HG03097 (cell line): Measurements from ENCODE around the gene MAPK8IP3.
"Not testable (repeated sequence)": the region's sequence is repeated elsewhere in the genome, so short reads cannot be mapped to it uniquely, and the experiment has no call there.

Experiments
- ATAC-seq: cut with Tn5 transposase; IDR thresholded peaks from one replicate; pipeline ENCODE4 v1.9.1; 2021; ENCODE audit not compliant: unreplicated experiment, low FRiP score

The MAPK8IP3 gene

DNA sequence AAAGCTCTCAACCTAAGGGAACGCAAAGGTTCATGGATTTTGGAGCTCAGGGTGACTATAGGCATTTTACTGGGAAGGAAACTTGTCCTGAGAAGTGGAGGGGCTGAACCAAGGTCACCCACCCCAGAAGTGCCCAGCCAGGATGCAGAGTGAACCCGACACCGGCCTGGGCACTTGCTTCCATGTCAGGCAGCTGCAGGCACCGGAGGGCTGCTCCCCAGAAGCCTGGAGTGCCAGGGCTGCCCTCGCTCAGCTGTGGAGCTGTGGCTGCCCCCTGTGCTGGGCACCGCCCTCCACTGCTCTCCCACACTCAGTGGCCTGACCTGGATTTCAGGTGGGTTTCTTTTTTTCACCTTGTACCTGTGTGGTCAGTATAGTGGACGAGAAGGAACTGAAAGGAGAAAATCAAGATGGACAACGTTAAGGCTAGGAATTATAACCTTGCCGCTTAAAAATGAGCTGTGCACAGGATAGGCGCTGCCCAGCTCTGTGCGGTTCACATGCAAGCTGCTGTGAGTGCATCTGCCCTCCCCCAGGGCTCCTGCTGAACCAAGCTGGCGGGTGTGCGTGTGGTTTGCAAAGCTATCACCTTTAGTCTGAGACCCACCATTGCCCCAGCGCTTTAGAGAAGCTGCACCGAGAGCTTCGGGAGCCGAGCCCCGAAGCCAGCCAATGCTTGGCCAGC is 2.2 kb downstream of the MAPK8IP3 start:
- ATAC-seq = no peak

DNA sequence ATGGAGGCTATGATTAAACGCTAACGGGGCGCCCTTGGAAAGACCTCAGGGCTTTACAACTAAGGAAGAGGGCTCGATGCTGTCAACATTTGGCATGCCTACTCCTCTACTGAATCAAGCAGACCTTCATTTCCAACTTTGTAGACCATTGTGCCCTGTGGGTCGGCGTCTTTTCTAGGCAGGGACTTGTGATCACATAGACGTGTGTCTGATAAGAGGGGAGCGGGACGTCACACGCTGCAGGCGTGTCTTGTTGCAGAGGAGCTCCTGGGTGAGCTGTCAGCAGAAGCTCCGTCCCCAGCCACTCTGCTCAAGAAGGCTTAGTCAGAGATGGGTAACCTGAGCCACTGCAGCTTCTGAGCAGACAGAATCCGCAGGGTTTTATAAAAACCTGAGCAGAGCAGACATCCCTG is 2.8 kb downstream of the MAPK8IP3 start:
- ATAC-seq = no peak

DNA sequence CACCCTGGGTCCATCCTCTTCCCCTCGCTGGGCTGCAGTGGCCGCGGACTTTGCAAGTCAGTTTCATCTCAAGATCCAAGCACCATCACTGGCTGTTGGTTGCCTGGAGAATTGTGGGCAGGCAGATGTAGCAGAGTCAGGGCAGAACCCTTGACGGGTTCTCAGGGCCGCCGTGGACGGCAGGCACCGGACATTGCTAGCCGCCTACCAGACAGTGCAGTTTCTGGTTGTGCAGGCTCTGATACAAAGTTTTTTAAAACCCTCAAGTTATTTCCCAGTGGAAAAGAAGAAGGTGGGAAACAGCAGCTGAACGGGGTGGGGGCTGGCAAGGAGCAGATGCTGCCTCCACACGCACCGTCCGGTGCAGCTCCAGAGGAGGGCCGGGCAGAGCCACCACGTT is 3.4 kb downstream of the MAPK8IP3 start:
- no peak for ATAC-seq

DNA sequence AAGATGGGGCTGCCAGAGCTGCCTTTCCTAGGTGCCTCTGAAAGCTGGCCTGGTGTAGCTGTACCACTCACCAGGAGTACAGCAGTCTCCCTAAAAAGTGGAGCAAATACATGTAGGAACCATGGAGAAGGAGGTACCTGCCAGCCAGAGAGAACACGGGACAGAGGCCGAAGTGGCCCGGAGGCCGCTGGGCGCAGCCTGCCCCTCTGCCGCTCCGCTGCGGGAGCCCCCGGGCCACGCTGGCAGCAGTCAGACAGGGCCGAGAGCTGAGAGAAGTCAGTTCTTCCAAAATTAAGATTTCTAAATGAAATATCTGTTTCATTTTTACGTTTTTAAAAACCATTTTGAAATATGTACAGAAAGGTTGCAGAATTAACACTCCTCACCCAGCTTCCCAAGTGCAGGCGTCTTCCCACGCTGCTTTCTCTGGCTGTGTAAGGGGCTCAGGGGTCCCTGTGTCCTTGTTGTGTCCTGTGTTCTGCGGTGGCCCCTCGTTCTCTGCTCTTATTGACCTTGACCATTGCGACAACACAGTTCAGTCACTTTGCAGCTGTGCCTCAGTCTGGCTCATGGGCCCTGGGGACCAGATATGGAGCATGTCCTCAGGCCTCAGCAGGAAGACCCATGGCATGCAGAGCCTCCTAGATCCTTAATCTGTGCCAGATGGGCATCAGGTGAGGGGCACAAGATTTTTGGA is 5.0 kb downstream of the MAPK8IP3 start:
- ATAC-seq = no peak

DNA sequence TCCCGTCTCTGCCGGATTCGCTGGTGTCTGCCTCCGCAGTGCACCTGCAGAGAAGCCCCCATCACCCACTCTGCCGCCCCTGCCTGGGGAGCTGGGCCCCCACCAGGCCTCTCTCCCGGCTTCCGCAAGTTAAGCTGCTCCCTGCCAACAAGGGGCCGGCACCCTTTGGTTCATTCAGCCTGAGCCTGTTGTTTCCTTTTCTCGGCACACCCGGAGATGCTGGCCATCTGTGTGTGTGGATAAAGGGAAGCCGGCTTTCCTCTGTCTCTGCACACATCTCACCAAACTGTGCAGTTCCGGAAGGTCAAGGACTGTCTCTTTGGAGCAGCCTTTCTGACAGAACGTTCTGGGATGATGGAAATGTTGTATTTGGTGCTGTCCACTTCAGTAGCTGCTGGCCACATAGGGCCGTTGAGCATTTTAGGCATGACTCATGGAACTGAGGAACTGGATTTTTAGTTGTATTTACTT is 6.8 kb downstream of the MAPK8IP3 start:
- ATAC-seq = no peak

DNA sequence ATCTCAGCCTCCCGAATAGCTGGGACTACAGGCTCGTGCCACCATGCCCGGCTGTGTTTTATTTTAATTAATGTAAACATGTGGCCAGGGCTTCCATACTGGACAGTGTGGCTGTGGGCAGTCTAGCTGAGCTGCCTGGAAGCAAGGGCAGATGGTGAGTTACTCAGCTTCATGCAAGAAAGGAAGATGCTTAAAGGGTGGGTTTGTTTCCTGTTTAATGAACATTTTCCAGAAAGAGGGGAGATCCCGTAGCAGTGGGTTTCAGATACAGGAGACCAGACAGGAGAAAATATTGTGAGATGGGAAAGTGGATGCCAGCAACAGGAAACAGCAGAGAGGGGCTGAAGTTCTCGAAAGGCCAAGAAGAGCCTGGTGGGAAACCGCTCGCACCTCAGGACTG is 7.3 kb downstream of the MAPK8IP3 start:
- ATAC-seq = no peak

DNA sequence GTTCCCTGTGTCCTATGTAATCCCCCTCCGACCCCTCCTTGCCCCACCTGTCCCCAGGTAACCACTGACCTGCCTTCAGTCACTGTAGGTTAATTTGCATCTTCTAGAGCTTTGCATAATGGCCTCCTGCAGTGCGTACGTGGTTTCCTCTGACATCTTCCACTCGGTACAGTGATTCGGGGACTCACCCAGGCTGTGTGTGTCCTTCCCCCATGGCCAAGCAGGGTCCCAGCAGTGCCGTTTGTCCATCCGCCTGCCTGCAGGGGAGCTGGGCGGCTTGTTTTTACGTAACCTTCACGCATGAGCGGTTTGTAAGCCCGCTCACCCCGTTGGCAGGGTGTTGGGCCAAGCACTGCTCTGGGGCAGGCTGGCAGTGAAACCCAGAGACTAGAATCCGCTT is 7.9 kb downstream of the MAPK8IP3 start:
- no peak for ATAC-seq

DNA sequence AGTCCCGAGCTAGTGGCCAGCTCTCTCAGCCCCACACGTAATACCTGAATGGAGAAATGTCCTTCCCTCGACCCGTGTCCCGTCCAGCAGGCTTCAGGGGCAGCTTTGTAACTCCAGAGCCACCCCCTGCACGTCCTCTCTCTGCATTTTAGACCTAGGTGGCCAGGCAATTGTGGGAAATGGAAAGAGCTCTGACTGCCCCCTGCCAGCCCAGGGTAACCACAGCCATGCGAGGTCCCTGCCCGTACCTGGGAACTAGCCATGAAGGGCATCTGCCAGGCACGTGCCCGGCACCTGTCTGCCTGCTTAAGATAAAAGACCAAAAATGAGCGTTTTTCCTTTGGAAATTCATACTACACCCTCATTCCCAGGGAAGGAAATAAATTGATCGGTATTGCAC is 9.2 kb downstream of the MAPK8IP3 start:
- no peak for ATAC-seq

DNA sequence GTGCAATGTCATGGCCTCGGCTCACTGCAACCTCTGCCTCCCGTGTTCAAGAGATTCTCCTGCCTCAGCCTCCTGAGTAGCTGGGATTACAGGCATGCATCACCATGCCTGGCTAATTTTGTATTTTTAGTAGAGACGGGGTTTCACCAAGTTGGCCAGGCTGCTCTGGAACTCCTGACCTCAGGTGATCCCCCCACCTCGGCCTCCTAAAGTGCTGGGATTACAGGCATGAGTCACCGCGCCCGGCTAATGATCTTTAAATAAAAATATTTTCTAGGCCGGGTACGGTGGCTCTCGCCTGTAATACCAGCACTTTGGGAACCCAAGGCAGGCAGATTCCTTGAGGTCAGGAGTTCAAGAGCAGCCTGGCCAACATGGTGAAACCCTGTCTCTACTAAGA is 12.2 kb downstream of the MAPK8IP3 start:
- ATAC-seq = not testable (repeated sequence)

DNA sequence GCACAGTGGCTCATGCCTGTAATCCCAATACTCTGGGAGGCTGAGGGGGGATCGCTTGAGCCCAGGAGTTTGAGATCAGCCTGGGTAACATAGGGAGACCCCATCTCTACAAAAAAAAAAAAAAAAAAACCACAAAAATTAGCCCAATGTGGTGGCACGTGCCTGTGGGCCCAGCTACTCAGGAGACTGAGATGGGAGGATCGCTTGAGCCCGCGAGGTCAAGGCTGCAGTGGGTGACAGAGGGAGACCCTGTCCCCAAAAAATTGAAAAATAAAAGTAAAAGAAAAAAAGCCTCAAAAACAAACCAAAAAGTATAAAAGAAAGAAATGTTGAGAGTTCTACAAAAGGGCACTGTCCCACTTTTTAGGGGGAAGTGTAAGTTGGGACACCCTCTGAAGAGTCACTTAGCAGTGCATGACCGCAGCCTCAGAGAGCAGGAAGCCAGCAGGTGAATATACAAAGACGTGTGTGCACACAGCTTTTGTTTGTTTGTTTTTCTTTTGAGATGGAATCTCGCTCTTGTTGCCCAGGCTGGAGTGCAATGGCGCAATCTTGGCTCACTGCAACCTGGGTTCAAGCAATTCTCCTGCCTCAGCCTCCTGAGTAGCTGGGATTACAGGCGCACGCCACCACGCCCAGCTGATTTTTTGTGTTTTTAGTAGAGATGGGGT is 13.7 kb downstream of the MAPK8IP3 start:
- ATAC-seq = not testable (repeated sequence)

DNA sequence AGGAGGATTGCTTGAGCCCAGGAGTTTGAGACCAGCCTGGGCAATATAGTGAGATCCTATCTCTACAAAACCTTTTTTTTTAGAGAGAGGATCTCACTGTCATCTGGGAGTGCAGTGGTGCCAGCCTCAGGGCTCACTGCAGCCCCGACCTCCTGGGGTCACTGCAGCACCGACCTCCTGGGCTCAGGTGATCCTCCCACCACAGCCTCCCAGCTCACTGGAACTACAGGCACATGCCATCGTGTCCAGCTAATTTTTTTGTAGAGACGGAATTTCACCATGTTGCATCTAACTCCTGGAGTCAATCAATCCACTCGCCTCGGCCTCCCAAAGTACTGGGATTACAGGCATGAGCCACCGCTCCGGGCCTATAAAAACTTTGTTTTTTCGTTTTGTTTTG is 15.4 kb downstream of the MAPK8IP3 start:
- ATAC-seq = no peak

DNA sequence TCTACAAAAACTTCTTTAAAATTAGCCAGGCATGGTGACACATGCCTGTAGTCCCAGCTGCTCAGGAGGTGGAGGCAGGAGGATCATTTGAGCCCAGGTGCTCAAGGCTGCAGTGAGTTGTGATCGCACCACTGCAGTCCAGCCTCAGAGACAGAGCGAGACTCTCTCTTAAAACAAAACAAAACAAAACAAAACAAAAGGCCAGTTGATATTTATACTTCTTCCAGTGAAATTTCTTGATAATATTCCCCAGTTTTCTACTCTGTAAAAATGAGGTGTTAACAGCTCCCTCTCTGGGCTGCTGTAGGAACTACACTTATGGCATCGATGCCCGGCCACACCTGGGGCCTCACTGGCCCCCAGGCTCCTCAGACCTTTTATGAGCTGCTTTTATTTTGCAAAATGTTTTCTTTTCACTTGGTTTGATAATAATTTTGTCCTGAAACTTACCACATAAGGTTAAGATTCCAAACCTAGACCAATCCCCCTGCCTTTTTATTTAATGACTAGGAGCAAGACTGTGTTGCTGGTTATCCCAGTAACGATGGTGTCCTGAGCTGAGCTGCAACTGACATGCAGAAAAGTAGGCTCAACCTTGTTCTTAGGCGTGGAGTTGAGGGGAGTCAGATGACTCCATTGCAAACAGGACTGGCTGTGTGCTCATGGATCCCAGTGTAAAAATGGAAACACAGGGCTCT is 17.6 kb downstream of the MAPK8IP3 start:
- ATAC-seq = no peak

DNA sequence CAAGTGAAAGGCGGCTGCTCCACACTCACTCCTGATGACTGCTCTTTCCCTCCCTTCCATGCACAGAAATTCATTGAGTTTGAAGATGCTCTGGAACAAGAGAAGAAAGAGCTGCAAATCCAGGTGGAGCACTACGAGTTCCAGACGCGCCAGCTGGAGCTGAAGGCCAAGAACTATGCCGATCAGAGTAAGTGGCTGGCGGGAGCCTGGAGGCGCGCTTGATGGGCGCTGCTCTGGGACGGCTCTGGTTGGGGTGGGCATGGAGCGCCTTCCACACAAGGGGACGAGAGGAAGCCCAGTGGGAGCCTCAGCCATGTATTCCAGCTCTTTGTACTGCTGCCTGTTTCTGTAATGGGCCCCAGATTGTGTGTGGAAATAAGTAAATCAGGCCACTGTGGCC is 18.5 kb downstream of the MAPK8IP3 start:
- ATAC-seq = no peak

DNA sequence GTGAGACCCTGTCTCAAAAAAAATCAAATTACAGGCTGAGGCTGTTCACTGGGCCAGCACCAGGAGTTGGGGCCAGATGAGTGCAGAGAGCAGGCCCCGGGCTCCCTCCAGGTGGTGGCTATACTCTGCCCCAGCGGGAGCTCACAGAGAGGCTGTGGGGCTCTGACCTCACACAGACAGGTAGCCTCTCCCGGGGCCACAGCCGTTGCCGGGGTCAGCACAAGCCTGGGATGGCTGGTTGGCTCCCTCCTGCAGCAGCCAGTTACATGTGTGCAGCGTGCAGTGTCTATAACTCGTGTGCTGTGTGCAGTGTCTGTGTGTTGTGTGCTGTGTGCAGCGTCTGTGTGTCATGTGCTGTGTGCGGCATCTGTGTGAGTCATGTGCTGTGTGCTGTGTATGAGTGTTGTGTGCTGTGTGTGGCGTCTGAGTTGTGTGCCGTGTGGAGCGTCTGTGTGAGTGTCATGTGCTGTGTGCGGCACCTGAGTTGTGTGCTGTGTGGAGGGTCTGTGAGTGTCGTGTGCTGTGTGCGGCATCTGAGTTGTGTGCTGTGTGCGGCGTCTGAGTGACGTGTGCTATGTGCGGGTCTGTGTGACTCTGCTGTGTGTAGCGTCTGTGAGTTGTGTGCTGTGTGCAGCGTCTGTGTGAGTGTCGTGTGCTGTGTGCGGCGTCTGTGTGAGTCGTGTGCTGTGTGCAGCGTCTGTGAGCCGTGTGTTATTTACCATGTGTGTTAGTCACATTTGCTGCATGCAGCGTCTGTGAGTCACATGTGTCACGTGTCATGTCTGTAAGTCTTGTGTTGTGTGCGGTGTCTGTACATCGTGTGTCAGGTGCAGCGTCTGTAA is 20.9 kb downstream of the MAPK8IP3 start:
- no peak for ATAC-seq

DNA sequence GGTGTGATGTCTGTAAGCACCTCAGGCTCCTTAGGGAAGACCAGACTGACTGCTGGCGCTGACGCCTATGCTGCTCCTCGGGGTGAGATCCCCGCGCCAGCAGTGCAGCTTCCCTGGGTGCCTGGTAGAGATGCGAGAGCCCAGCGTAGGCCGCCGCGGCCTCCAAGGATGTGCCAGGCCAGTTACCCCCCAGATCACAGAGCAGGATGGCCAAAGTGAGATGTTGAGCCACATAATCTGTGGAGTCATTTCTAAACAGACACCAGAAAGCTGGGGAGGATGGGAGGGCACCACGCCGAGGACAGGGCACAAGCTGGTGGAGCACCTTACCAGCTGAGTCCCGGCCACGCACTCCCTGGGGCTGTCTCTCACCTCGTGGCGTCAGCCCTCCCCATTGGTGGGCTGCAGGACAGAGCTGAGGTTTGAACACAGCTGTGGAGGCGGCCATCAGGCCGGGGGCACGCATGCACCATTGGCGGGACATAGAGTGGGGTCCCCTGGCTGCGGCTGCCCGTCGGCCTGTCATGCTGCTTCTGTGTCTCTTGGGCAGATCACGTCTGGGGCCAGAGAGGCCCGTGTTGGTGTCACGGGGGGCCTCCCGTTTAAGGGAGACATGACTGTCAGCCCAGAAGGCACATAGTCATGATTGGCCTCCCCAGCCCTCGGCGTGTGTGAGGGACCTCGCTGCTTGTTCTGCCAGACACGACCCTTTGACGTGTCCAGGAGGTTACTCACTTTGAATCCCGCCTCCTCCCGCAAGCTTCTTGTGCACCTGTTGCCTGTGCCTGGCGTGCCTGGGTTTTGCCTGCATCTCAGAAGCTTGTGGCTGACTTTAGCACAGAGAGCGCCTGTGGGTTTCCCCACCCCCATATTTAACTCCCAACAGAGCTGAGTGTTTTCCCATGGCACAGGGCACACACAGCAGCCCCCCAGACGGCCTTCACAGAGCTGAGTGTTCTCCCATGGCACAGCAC is 21.9 kb downstream of the MAPK8IP3 start:
- ATAC-seq = no peak

DNA sequence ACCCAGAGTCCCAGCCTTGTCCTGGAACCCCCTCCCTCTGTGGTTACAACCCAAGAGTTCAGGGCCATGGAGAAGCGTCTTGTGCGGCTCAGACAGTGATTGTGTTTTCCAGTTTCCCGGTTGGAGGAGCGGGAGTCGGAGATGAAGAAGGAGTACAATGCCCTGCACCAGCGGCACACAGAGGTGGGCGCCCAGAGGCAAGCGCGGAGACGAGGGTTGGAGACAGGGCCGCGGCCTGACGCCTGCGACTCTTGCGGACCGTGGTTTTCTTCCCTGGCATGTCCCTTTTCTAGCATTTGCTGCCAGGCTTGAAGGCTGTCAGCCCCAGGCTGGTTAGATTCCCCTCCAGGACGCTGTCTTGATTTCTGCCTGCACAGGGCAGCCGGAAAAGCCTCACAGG is 23.0 kb downstream of the MAPK8IP3 start:
- ATAC-seq = no peak

DNA sequence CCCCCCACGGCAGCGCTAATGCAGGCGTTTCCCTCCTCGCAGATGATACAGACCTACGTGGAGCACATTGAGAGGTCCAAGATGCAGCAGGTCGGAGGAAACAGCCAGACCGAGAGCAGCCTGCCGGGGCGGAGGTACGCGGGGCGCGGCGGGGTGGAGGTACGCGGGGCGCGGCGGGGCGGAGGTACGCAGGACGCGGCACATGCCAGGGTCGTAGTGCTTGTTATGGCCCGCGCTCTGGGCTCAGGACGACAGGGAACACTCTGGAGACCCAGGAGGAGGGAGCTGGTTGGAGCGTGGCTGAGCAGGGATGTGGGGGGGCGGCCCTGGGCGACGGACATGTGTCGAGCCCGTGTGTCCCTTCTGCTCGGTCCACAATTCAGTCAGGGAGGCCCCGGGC is 23.4 kb downstream of the MAPK8IP3 start:
- ATAC-seq = no peak

DNA sequence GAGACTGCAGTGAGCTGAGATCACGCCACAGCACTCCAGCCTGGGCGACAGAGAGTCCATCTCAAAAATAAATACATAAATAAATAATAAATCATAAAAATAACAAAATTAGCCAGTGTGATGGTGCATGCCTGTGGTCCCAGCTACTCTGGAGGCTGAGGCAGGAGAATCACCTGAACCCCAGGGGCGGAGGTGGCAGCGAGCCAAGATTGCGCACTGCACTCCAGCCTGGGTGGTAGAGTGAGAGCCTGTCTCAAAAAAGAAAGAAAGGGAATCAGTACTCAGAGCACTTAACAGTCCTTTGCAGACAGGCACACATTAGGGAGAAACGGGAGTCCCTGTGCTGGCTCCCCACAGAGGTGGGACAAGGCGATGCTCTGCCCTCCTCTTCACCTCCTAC is 25.1 kb downstream of the MAPK8IP3 start:
- no peak for ATAC-seq

DNA sequence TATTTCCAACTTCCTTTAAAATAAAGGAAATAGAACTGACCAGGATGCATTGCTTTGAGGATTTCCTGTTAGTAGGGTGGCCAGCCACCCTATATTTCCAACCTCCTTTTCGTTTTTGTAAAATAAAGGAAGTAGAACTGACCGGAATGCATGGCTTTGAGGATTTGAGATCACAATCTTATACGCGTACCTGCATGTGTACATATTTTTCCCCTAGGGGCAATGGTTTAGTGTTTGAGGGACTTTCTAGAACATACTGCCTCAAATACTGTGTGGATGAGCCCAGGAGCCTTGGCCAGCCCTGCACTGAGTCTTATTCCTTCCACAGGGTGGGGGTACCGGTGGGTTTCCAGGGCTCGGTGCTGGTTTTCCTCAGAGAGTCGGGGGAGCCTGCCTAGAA is 25.6 kb downstream of the MAPK8IP3 start:
- ATAC-seq = no peak
